ENCODE data around the gene IGF2BP2. TPM values are rescaled to one million over a fixed set of nuclear protein-coding genes. Genes with fewer than 3 reads are reported as not detected.
"Not testable (repeated sequence)": the region's sequence is repeated elsewhere in the genome, so short reads cannot be mapped to it uniquely, and the experiment has no call there.

IGF2BP2 gene
- total RNA-seq, 2 donors from 2014 or later, result 11.0 to 19.2 TPM

GRCh38 chr3:185846037-185846436 lies 21.2 kb upstream of the IGF2BP2 start:
- Histone ChIP-seq H3K27ac (no peak overlapping the region), H3K36me3 (no peaks in the 10 kb centered on the region), H3K4me3 (no peak overlapping the region), H3K9me3 (no peaks in the 10 kb centered on the region), H3K27me3 (no peaks in the 10 kb centered on the region), H3K4me1 (no peaks in the 10 kb centered on the region)
- no peak for DNase-seq (ENCODE audit: low spot score)
- no peak for TF ChIP-seq CTCF (IDR thresholded peaks at IDR 0.05)

- Histone ChIP-seq H3K27me3 (no peaks in the 10 kb centered on the region), H3K36me3 (no peaks in the 10 kb centered on the region), H3K4me1 (no peaks in the 10 kb centered on the region), H3K9me3 (no peaks in the 10 kb centered on the region), H3K4me3 (no peak overlapping the region), H3K27ac (no peak overlapping the region)
- TF ChIP-seq CTCF (IDR thresholded peaks at IDR 0.05), result no peak
- no peak for DNase-seq (ENCODE audit: low spot score)
Observed at GRCh38 chr3:185844051-185844450, 19.2 kb upstream of the IGF2BP2 start.

DNA sequence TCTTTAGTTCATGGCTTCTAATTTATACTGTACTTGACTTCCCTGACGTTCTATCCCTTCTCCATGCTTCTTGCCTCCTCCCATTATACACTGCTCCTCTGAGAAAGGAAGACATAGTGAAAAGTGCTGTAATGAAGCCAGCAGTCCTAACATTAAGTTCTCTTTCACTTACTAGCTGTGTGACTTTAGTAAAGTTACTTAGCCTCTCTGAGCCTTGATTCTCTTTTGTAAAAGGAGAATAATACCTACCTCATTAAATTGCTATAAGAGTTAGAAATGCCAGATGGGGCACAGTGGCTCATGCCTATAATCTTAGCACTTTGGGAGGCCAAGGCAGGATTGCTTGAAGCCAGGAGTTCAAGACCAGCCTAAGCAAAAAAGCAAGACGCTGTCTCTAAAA lies 18.8 kb upstream of the IGF2BP2 start:
- Histone ChIP-seq H3K4me3 (no peak overlapping the region), H3K27me3 (no peaks in the 10 kb centered on the region), H3K4me1 (no peaks in the 10 kb centered on the region), H3K27ac (no peak overlapping the region), H3K36me3 (no peaks in the 10 kb centered on the region), H3K9me3 (no peaks in the 10 kb centered on the region)
- no peak for TF ChIP-seq CTCF (IDR thresholded peaks at IDR 0.05)
- DNase-seq (ENCODE audit: low spot score), result no peak

- no peak for DNase-seq (ENCODE audit: low spot score)
- TF ChIP-seq CTCF (IDR thresholded peaks at IDR 0.05), result no peak
- no peaks in the 10 kb centered on the region for H3K9me3 ChIP-seq
- H3K27me3 ChIP-seq, result no peaks in the 10 kb centered on the region
- H3K36me3 ChIP-seq, result no peaks in the 10 kb centered on the region
- H3K4me1 ChIP-seq, result no peaks in the 10 kb centered on the region
- H3K4me3 ChIP-seq, result no peak overlapping the region
- H3K27ac ChIP-seq, result no peak overlapping the region
Observed at GRCh38 chr3:185843126-185843525, 18.3 kb upstream of the IGF2BP2 start.

GRCh38 chr3:185842241-185842640 lies 17.4 kb upstream of the IGF2BP2 start:
- Histone ChIP-seq H3K9me3 (no peaks in the 10 kb centered on the region), H3K36me3 (no peaks in the 10 kb centered on the region)
- TF ChIP-seq CTCF (IDR thresholded peaks at IDR 0.05), result no peak

GRCh38 chr3:185838417-185838989 lies 13.7 kb upstream of the IGF2BP2 start:
- H3K4me1 ChIP-seq, H3K4me3 ChIP-seq: not testable (repeated sequence)

More at GRCh38 chr3:185842241-185842640, 17.4 kb upstream of the IGF2BP2 start:
- Histone ChIP-seq H3K4me1 (no peaks in the 10 kb centered on the region), H3K27ac (no peak overlapping the region), H3K4me3 (no peak overlapping the region), H3K27me3 (no peaks in the 10 kb centered on the region)
- no peak for DNase-seq (ENCODE audit: low spot score)

More at GRCh38 chr3:185838417-185838989, 13.7 kb upstream of the IGF2BP2 start:
- not testable (repeated sequence) for H3K9me3 ChIP-seq; H3K27me3 ChIP-seq; H3K27ac ChIP-seq; H3K36me3 ChIP-seq; DNase-seq (ENCODE audit: low spot score)
